Heart left ventricle (tissue), 13 donors: Measurements from ENCODE around the gene GABARAPL2.

Source experiments
- POLR2A ChIP-seq, 2 donors: fragments of 450-650 bp; IDR thresholded peaks; one replicate each; pipeline ENCODE4 v1.6.1; 2017; ENCODE audit warnings: antibody characterized with exemption in 2 of 2, mild to moderate bottlenecking in 2 of 2, moderate library complexity in 2 of 2
- TF ChIP-seq, protein P1 (sequence below), 12 donors: fragments of 200-600 bp; sonication (generic) in 4 of 12; IDR thresholded peaks; one replicate each; pipeline versions ENCODE4 v1.5.0 to v1.8.0; 2018 to 2022; ENCODE audit warnings: antibody characterized with exemption in 12 of 12, mild to moderate bottlenecking in 5 of 12
- donor health status: ischemic (EF 13 %, LVEDD 7.1; RV severe dilation, severe dysfunction).
- donor health status: DM: no; HTN: yes; CAD: no.
- donor health status: DM: no; HTN: no; CAD: no.
- donor health status: ischemic (EF 25% LVEDD 6.9; RV normal size, moderate dysfunction).
- donor health status: ischemic (EF 25% LVEDD 5.7; RV mildly dilated, moderate dysfunction).
- donor health status: ischemic (EF 35%, LVEDD 5.7; RV mildly dilated, moderate dysfunction).
- donor health status: nonischemic (EF 11% LVEDD 7.7; RV severe dilation, severe dysfunction).
- donor health status: DM: yes; HTN: yes; CAD: no.
- donor health status: PGD.
- donor health status: ischemic (EF 29% LVEDD 5.4; RV normal size, mild dysfunction).
- donor health status: nonischemic (EF 23%, LVEDD 6.1; RV moderate dilation, normal function).

DNA sequence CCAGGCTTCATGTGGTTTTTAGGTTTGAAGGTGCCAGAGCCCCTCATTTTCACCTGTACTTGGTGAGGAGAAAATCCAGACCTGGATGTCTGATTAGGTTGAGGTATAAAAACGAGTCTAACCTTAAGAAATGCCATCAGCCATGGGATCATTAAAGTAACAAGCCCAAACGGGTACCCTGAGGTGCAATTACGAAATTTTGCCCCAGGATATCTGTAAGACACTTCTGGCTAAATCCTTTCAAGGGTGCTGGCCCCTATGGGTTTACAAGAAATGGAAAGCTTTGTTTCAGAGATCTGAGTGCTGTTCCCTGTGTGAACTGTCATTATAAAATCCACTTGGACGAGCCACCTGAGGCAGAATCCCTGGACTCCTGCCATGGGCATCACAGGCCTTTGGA, 37.1 kb downstream of the GABARAPL2 start:
- TF ChIP-seq, protein P1, sequence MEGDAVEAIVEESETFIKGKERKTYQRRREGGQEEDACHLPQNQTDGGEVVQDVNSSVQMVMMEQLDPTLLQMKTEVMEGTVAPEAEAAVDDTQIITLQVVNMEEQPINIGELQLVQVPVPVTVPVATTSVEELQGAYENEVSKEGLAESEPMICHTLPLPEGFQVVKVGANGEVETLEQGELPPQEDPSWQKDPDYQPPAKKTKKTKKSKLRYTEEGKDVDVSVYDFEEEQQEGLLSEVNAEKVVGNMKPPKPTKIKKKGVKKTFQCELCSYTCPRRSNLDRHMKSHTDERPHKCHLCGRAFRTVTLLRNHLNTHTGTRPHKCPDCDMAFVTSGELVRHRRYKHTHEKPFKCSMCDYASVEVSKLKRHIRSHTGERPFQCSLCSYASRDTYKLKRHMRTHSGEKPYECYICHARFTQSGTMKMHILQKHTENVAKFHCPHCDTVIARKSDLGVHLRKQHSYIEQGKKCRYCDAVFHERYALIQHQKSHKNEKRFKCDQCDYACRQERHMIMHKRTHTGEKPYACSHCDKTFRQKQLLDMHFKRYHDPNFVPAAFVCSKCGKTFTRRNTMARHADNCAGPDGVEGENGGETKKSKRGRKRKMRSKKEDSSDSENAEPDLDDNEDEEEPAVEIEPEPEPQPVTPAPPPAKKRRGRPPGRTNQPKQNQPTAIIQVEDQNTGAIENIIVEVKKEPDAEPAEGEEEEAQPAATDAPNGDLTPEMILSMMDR (IDR thresholded peaks at IDR 0.05), result no peak
- TF ChIP-seq POLR2A (IDR thresholded peaks at IDR 0.05), result no peak
